WTC11 (cell line): ENCODE measurements around the gene CBX7. TPM values are rescaled to one million over a fixed set of nuclear protein-coding genes. Genes with fewer than 3 reads are reported as not detected.
A peak's percentile ranks its signal among the peaks of the same experiment; 100 is the strongest.

Experiments
- ATAC-seq: fragments of 200-7000 bp; cut with Tn5 transposase; 2 replicates; pipeline ENCODE4 v1.10.0; 2021; ENCODE audit warnings: mild to moderate bottlenecking, moderate library complexity
- CTCF ChIA-PET: fragments of 300-600 bp; sonication (Branson Sonifier 250); formaldehyde crosslinking; loops from one replicate; lab custom pipeline; 2021; ENCODE audit warnings: antibody characterized with exemption; lab: Charles Lee
- POLR2A ChIA-PET: fragments of 350-600 bp; sonication (Branson Sonifier 250); formaldehyde crosslinking; loops from one replicate; lab custom pipeline; 2021; ENCODE audit warnings: antibody characterized with exemption; lab: Charles Lee
- DNase-seq: peaks from one replicate; pipeline ENCODE4 v3.0.0; 2021; ENCODE audit warnings: low spot score
- H3K27ac Mint-ChIP-seq: 2 replicates; pipeline ENCODE4 v1.8.0; 2021; ENCODE audit warnings: mixed read lengths
- H3K27me3 Mint-ChIP-seq: 2 replicates; pipeline ENCODE4 v1.8.0; 2021; ENCODE audit warnings: low read depth, mild to moderate bottlenecking, moderate library complexity, mixed read lengths
- H3K36me3 Mint-ChIP-seq: 2 replicates; pipeline ENCODE4 v1.8.0; 2021; ENCODE audit warnings: mixed read lengths
- H3K4me1 Mint-ChIP-seq: 2 replicates; pipeline ENCODE4 v1.8.0; 2022; ENCODE audit warnings: mixed read lengths
- H3K4me3 Mint-ChIP-seq: 2 replicates; pipeline ENCODE4 v1.8.0; 2021; ENCODE audit warnings: mild to moderate bottlenecking, moderate library complexity, mixed read lengths
- H3K9me3 Mint-ChIP-seq: 2 replicates; pipeline ENCODE4 v1.8.0; 2021; ENCODE audit warnings: mixed read lengths
- AFF4 ChIP-seq: sonication (generic); formaldehyde crosslinking; IDR thresholded peaks from 2 replicates; pipeline ENCODE4 v1.8.1; 2023; ENCODE audit warnings: mild to moderate bottlenecking, missing genetic modification reagents, borderline replicate concordance
- ARID4B ChIP-seq: sonication (generic); formaldehyde crosslinking; IDR thresholded peaks from 2 replicates; pipeline ENCODE4 v1.8.0; 2023; ENCODE audit warnings: missing genetic modification reagents, mild to moderate bottlenecking, borderline replicate concordance
- ATF2 ChIP-seq: sonication (generic); formaldehyde crosslinking; IDR thresholded peaks from 2 replicates; pipeline ENCODE4 v1.8.1; 2022; ENCODE audit warnings: low read depth, missing genetic modification reagents, borderline replicate concordance
- ELF4 ChIP-seq: sonication (generic); formaldehyde crosslinking; IDR thresholded peaks from 2 replicates; pipeline ENCODE4 v1.8.1; 2022; ENCODE audit warnings: low read depth, mild to moderate bottlenecking, moderate library complexity, missing genetic modification reagents
- FOXP4 ChIP-seq: sonication (generic); formaldehyde crosslinking; IDR thresholded peaks from 2 replicates; pipeline ENCODE4 v1.8.0; 2022; ENCODE audit warnings: mild to moderate bottlenecking, missing genetic modification reagents
- GABPB1 ChIP-seq: sonication (generic); formaldehyde crosslinking; IDR thresholded peaks from 2 replicates; pipeline ENCODE4 v1.8.1; 2023; ENCODE audit warnings: mild to moderate bottlenecking, missing genetic modification reagents
- GRHL2 ChIP-seq: fragments of 250-450 bp; sonication (Bioruptor Pico); IDR thresholded peaks from 2 replicates; pipeline ENCODE4 v1.8.0; 2022; ENCODE audit warnings: mild to moderate bottlenecking, moderate library complexity; ENCODE audit not compliant: insufficient replicate concordance, severe bottlenecking
- JUN ChIP-seq: sonication (generic); formaldehyde crosslinking; IDR thresholded peaks from 2 replicates; pipeline ENCODE4 v1.8.0; 2023; ENCODE audit warnings: mild to moderate bottlenecking, missing genetic modification reagents
- KAT7 ChIP-seq: sonication (generic); formaldehyde crosslinking; IDR thresholded peaks from 2 replicates; pipeline ENCODE4 v1.8.1; 2023; ENCODE audit warnings: missing genetic modification reagents, mild to moderate bottlenecking, borderline replicate concordance
- RELA ChIP-seq: sonication (generic); formaldehyde crosslinking; IDR thresholded peaks from 2 replicates; pipeline ENCODE4 v1.8.1; 2022; ENCODE audit warnings: missing genetic modification reagents, mild to moderate bottlenecking, borderline replicate concordance
- SMAD3 ChIP-seq: sonication (generic); formaldehyde crosslinking; IDR thresholded peaks from 2 replicates; pipeline ENCODE4 v1.8.0; 2022; ENCODE audit warnings: missing genetic modification reagents, mild to moderate bottlenecking, borderline replicate concordance
- SMAD4 ChIP-seq: sonication (generic); formaldehyde crosslinking; IDR thresholded peaks from 2 replicates; pipeline ENCODE4 v1.8.0; 2022; ENCODE audit warnings: mild to moderate bottlenecking, missing genetic modification reagents
- TEAD4 ChIP-seq: sonication (generic); formaldehyde crosslinking; IDR thresholded peaks from 2 replicates; pipeline ENCODE4 v1.8.0; 2022; ENCODE audit warnings: mild to moderate bottlenecking, missing genetic modification reagents
- USF2 ChIP-seq: sonication (generic); formaldehyde crosslinking; IDR thresholded peaks from 2 replicates; pipeline ENCODE4 v1.8.1; 2023; ENCODE audit warnings: mild to moderate bottlenecking, missing genetic modification reagents, moderate library complexity
- ZMAT4 ChIP-seq: fragments of 250-450 bp; sonication (Bioruptor Pico); IDR thresholded peaks from 2 replicates; pipeline ENCODE4 v1.9.0; 2021; ENCODE audit warnings: mild to moderate bottlenecking
- ZNF138 ChIP-seq: sonication (generic); formaldehyde crosslinking; conservative IDR thresholded peaks from 2 replicates; pipeline ENCODE4 v1.8.1; 2022; ENCODE audit warnings: mild to moderate bottlenecking, moderate library complexity, missing genetic modification reagents
- ZNF317 ChIP-seq: sonication (generic); formaldehyde crosslinking; IDR thresholded peaks from 2 replicates; pipeline ENCODE4 v1.8.1; 2023; ENCODE audit warnings: low read depth, mild to moderate bottlenecking, moderate library complexity, missing genetic modification reagents, borderline replicate concordance
- ZNF416 ChIP-seq: fragments of 250-450 bp; sonication (Bioruptor Pico); IDR thresholded peaks from 2 replicates; pipeline ENCODE4 v1.9.0; 2021; ENCODE audit warnings: mild to moderate bottlenecking, inconsistent platforms
- ZNF671 ChIP-seq: fragments of 250-450 bp; sonication (Bioruptor Pico); IDR thresholded peaks from 2 replicates; pipeline ENCODE4 v1.8.0; 2021; ENCODE audit warnings: mild to moderate bottlenecking
- ZSCAN18 ChIP-seq: fragments of 250-450 bp; sonication (Bioruptor Pico); IDR thresholded peaks from 2 replicates; pipeline ENCODE4 v2.1.2; 2022; ENCODE audit warnings: mild to moderate bottlenecking, moderate library complexity
- total RNA-seq: library from RNA; stranded (reverse); gene quantifications from 3 replicates; pipeline ENCODE4 v1.2.3, GENCODE V29; 2021

CBX7 gene
- total RNA-seq, 1 experiment from 2014 or later: 10.6 TPM

- no peak for TF ChIP-seq USF2
- no peak for TF ChIP-seq ZMAT4
- TF ChIP-seq GABPB1 (CRISPR knock-in tag): no peak
- TF ChIP-seq ARID4B (CRISPR knock-in tag): no peak
- TF ChIP-seq SMAD3 (CRISPR knock-in tag): no peak
- no peak for TF ChIP-seq ZNF317 (CRISPR knock-in tag)
- no peak for TF ChIP-seq SMAD4 (CRISPR knock-in tag)
- TF ChIP-seq RELA (CRISPR knock-in tag): no peak
- no peak for TF ChIP-seq ATF2 (CRISPR knock-in tag)
Observed at GRCh38 chr22:39103431-39103830, 49.0 kb downstream of the CBX7 start (continued).

- CTCF ChIA-PET: interaction anchor here (0.6 to 1.6 kb wide), 3 partner anchors 34 to 244 kb away, joined by 3 to 7 read pairs (median 3); no protein-coding TSS in a partner anchor
- POLR2A ChIA-PET: no interaction called here
- TF ChIP-seq KAT7 (CRISPR knock-in tag) (no peak), ZSCAN18 (no peak), JUN (CRISPR knock-in tag) (no peak), ELF4 (CRISPR knock-in tag) (no peak), TEAD4 (CRISPR knock-in tag) (no peak), GRHL2 (CRISPR knock-in tag) (no peak), ZNF138 (CRISPR knock-in tag) (no peak), ZNF671 (CRISPR knock-in tag) (no peak), ZNF416 (CRISPR knock-in tag) (no peak), FOXP4 (CRISPR knock-in tag) (no peak), AFF4 (CRISPR knock-in tag) (no peak)
- no peak for ATAC-seq
- Mint-ChIP-seq H3K27ac (peak overlapping the region; percentile 80), H3K27me3 (no peaks in the 10 kb centered on the region), H3K9me3 (no peaks in the 10 kb centered on the region), H3K36me3 (no peaks in the 10 kb centered on the region), H3K4me1 (peaks cover 40% of the 10 kb centered on the region), H3K4me3 (peak overlapping the region; percentile 14; the same call in 1 of the 2 replicates)
- DNase-seq: no peak
Observed at GRCh38 chr22:39101226-39101625, 51.3 kb downstream of the CBX7 start.
